NCI-H2107 treated with DMSO at 0.1 percent for 48 hours (cell line): ENCODE measurements around the gene GLMN.

ENCODE experiments used
- DNase-seq: peaks from one replicate; lab custom pipeline; 2025; ENCODE audit not compliant: unreplicated experiment; lab: John Stamatoyannopoulos, UW

The GLMN gene

GRCh38 chr1:92201973-92202372 lies 96.8 kb downstream of the GLMN start:
- no peak for DNase-seq
